Liver (tissue), 9 donors: Measurements from ENCODE around the gene OST4. TPM values are rescaled to one million over a fixed set of nuclear protein-coding genes. Genes with fewer than 3 reads are reported as not detected.
"Not testable (repeated sequence)": the region's sequence is repeated elsewhere in the genome, so short reads cannot be mapped to it uniquely, and the experiment has no call there.

Source experiments
- DNase-seq: peaks from one replicate; pipeline ENCODE4 v3.0.0-alpha.2; 2017; ENCODE audit warnings: low spot score
- H3K27ac ChIP-seq, 2 donors: one replicate each; pipeline ENCODE4 v1.7.0; 2013; ENCODE audit warnings: inconsistent platforms in 2 of 2, low read length in 2 of 2, control low read depth in 1 of 2, low read depth in 1 of 2, mild to moderate bottlenecking in 1 of 2
- H3K27me3 ChIP-seq, 4 donors: one replicate each; pipeline versions ENCODE4 v1.6.1 to v1.7.0; 2013; ENCODE audit warnings: low read length in 3 of 4, inconsistent platforms in 1 of 4, mild to moderate bottlenecking in 1 of 4, moderate library complexity in 1 of 4; ENCODE audit not compliant: control insufficient read depth in 4 of 4, insufficient read depth in 4 of 4
- H3K36me3 ChIP-seq, 4 donors: one replicate each; pipeline versions ENCODE4 v1.6.1 to v1.7.0; 2013; ENCODE audit warnings: low read length in 3 of 4, mild to moderate bottlenecking in 3 of 4, low read depth in 1 of 4, moderate library complexity in 1 of 4; ENCODE audit not compliant: control insufficient read depth in 4 of 4, insufficient read depth in 3 of 4
- H3K4me1 ChIP-seq, 4 donors: one replicate each; pipeline versions ENCODE4 v1.6.1 to v1.7.0; 2013; ENCODE audit warnings: low read length in 3 of 4, mild to moderate bottlenecking in 3 of 4, moderate library complexity in 1 of 4; ENCODE audit not compliant: control insufficient read depth in 4 of 4, insufficient read depth in 4 of 4
- H3K4me3 ChIP-seq, 3 donors: one replicate each; pipeline versions ENCODE4 v1.6.1 to v1.7.0; 2013; ENCODE audit warnings: low read length in 3 of 3, control low read depth in 1 of 3, low read depth in 1 of 3, mild to moderate bottlenecking in 1 of 3
- H3K9ac ChIP-seq, 2 donors: one replicate each; pipeline ENCODE4 v1.7.0; 2013; ENCODE audit warnings: low read length in 2 of 2, mild to moderate bottlenecking in 2 of 2, moderate library complexity in 2 of 2, control low read depth in 1 of 2, low read depth in 1 of 2
- H3K9me3 ChIP-seq, 4 donors: one replicate each; pipeline versions ENCODE4 v1.6.1 to v1.7.0; 2013; ENCODE audit warnings: low read length in 3 of 4; ENCODE audit not compliant: control insufficient read depth in 4 of 4
- ATF3 ChIP-seq: IDR thresholded peaks from 2 replicates; pipeline ENCODE4 v1.6.1; 2016; ENCODE audit warnings: antibody characterized with exemption
- EGR1 ChIP-seq, 2 donors: IDR thresholded peaks; 2 replicates each; pipeline ENCODE4 v1.6.1; 2016 to 2018; ENCODE audit warnings: antibody characterized with exemption in 2 of 2, low read depth in 2 of 2
- FOXA2 ChIP-seq: IDR thresholded peaks from 2 replicates; pipeline ENCODE4 v1.6.1; 2016; ENCODE audit warnings: antibody characterized with exemption
- GABPA ChIP-seq, 2 donors: IDR thresholded peaks in 1 of 2; conservative IDR thresholded peaks in 1 of 2; 2 replicates each; pipeline ENCODE4 v1.6.1; 2016; ENCODE audit warnings: antibody characterized with exemption in 2 of 2, mild to moderate bottlenecking in 1 of 2, moderate library complexity in 1 of 2
- HNF4A ChIP-seq, 2 donors: conservative IDR thresholded peaks; 2 replicates each; pipeline ENCODE4 v1.6.1; 2016; ENCODE audit warnings: antibody characterized with exemption in 2 of 2, mild to moderate bottlenecking in 2 of 2
- HNF4G ChIP-seq: IDR thresholded peaks from 2 replicates; pipeline ENCODE4 v1.6.1; 2016; ENCODE audit warnings: antibody characterized with exemption
- JUND ChIP-seq, 2 donors: IDR thresholded peaks; 2 replicates each; pipeline ENCODE4 v1.6.1; 2016; ENCODE audit warnings: antibody characterized with exemption in 2 of 2
- NR2F2 ChIP-seq: IDR thresholded peaks from 2 replicates; pipeline ENCODE4 v1.6.1; 2016; ENCODE audit warnings: antibody characterized with exemption
- RAD21 ChIP-seq, 2 donors: IDR thresholded peaks; 2 replicates each; pipeline ENCODE4 v1.6.1; 2016; ENCODE audit warnings: antibody characterized with exemption in 2 of 2, mild to moderate bottlenecking in 2 of 2
- RXRA ChIP-seq, 2 donors: IDR thresholded peaks; 2 replicates each; pipeline ENCODE4 v1.6.1; 2017 to 2018; ENCODE audit warnings: antibody characterized with exemption in 2 of 2, mild to moderate bottlenecking in 1 of 2
- SP1 ChIP-seq: IDR thresholded peaks from 2 replicates; pipeline ENCODE4 v1.6.1; 2018; ENCODE audit warnings: antibody characterized with exemption, mild to moderate bottlenecking
- TAF1 ChIP-seq: conservative IDR thresholded peaks from 2 replicates; pipeline ENCODE4 v1.6.1; 2016; ENCODE audit warnings: antibody characterized with exemption, mild to moderate bottlenecking
- YY1 ChIP-seq: IDR thresholded peaks from 2 replicates; pipeline ENCODE4 v1.6.1; 2016; ENCODE audit warnings: antibody characterized with exemption, mild to moderate bottlenecking
- ZBTB33 ChIP-seq: IDR thresholded peaks from 2 replicates; pipeline ENCODE4 v1.6.1; 2016; ENCODE audit warnings: antibody characterized with exemption
- WGBS: extraction: QIAGEN DNeasy Blood & Tissue Kit; methylation state at CpG from one replicate; pipeline ENCODE4 v1.1.7; 2013; 5-methylcytosine and 5-hydroxymethylcytosine counted together
- polyA plus RNA-seq, 2 donors: library from polyadenylated mRNA; stranded (reverse) in 1 of 2; unstranded in 1 of 2; fragments of 200-250 nt in 1 of 2; fragments of >200 nt in 1 of 2; fragmentation: Nextera tagmentation in 1 of 2; extraction: Ambion mirVana in 1 of 2; gene quantifications; one replicate each; pipeline versions ENCODE4 v1.2.1 to v1.2.3, GENCODE V29; 2013 to 2015
- total RNA-seq, 2 donors: library from RNA; depleted of rRNA; stranded (reverse); fragments of >200 nt; gene quantifications; one replicate each; pipeline ENCODE4 v1.2.3, GENCODE V29; 2014
- TF ChIP-seq, protein P1 (sequence below): IDR thresholded peaks from 2 replicates; pipeline ENCODE4 v1.6.1; 2016; ENCODE audit warnings: antibody characterized with exemption
- TF ChIP-seq, protein P2 (sequence below): fragments of 150-350 bp; IDR thresholded peaks from 2 replicates; pipeline ENCODE4 v1.5.1; 2017; ENCODE audit warnings: improper control_type of control experiment, low read depth, low read length; ENCODE audit not compliant: missing input control
- TF ChIP-seq, protein P3 (sequence below): IDR thresholded peaks from 2 replicates; pipeline ENCODE4 v1.6.1; 2016; ENCODE audit warnings: antibody characterized with exemption, mild to moderate bottlenecking
- donor health status: healthy.
- donor health status: healthy.
- donor health status: healthy.
- donor health status: healthy.
- donor health status: healthy.

The OST4 gene
- total and polyA plus RNA-seq, 4 donors, result 94.8 to 377 (median 206) TPM

DNA sequence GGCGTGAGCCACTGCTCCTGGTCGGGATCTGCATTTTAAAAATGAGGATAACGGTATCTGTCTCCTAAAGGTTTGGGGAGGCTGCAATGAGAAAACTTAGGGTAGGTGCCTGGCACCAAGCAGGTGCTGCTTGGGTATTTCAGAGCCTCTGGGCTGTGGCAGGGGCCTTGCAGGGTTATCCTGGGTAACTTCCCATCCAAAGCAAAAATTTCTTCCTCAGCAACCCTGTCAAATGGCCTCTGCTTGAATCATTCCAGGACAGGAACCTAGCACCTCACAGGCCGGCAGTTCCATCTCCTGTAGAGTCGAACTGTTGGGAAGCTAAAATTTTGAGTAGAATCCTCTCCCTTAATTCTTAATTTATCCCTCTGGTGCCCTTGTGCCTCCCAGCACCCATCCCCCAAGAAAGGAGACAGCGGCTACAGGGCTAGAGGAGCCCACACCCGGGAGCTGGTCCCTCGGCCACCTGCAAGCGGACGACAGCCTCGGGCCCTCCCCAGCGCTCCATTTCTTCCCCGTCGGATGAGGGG is 46.6 kb upstream of the OST4 start:
- H3K4me3 ChIP-seq, result peak overlapping the region in 1 of 3 donors; percentile 52
- H3K27me3 ChIP-seq, result peaks cover 0 to 2% (median 0%) of the 10 kb centered on the region in 4 donors
- H3K36me3 ChIP-seq, result no peaks in the 10 kb centered on the region
- no peak for TF ChIP-seq NR2F2
- TF ChIP-seq ATF3, result no peak
- TF ChIP-seq GABPA (IDR thresholded peaks at IDR 0.05 in 1 of 2, conservative IDR thresholded peaks at IDR 0.05 in 1 of 2), result no peak
- TF ChIP-seq, protein P1, sequence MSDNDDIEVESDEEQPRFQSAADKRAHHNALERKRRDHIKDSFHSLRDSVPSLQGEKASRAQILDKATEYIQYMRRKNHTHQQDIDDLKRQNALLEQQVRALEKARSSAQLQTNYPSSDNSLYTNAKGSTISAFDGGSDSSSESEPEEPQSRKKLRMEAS, result no peak
- no peak for TF ChIP-seq EGR1 (IDR thresholded peaks at IDR 0.05; ENCODE audit: low read depth in 2 of 2)
- no peak for TF ChIP-seq ZBTB33
- no peak for TF ChIP-seq HNF4G
- TF ChIP-seq SP1, result no peak
- no peak for TF ChIP-seq YY1
- TF ChIP-seq, protein P2, sequence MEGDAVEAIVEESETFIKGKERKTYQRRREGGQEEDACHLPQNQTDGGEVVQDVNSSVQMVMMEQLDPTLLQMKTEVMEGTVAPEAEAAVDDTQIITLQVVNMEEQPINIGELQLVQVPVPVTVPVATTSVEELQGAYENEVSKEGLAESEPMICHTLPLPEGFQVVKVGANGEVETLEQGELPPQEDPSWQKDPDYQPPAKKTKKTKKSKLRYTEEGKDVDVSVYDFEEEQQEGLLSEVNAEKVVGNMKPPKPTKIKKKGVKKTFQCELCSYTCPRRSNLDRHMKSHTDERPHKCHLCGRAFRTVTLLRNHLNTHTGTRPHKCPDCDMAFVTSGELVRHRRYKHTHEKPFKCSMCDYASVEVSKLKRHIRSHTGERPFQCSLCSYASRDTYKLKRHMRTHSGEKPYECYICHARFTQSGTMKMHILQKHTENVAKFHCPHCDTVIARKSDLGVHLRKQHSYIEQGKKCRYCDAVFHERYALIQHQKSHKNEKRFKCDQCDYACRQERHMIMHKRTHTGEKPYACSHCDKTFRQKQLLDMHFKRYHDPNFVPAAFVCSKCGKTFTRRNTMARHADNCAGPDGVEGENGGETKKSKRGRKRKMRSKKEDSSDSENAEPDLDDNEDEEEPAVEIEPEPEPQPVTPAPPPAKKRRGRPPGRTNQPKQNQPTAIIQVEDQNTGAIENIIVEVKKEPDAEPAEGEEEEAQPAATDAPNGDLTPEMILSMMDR, result no peak
- no peak for TF ChIP-seq RXRA (IDR thresholded peaks at IDR 0.05)
- no peak for TF ChIP-seq RAD21 (IDR thresholded peaks at IDR 0.05)
- TF ChIP-seq JUND (IDR thresholded peaks at IDR 0.05), result no peak
- TF ChIP-seq TAF1, result no peak
- TF ChIP-seq, protein P3, sequence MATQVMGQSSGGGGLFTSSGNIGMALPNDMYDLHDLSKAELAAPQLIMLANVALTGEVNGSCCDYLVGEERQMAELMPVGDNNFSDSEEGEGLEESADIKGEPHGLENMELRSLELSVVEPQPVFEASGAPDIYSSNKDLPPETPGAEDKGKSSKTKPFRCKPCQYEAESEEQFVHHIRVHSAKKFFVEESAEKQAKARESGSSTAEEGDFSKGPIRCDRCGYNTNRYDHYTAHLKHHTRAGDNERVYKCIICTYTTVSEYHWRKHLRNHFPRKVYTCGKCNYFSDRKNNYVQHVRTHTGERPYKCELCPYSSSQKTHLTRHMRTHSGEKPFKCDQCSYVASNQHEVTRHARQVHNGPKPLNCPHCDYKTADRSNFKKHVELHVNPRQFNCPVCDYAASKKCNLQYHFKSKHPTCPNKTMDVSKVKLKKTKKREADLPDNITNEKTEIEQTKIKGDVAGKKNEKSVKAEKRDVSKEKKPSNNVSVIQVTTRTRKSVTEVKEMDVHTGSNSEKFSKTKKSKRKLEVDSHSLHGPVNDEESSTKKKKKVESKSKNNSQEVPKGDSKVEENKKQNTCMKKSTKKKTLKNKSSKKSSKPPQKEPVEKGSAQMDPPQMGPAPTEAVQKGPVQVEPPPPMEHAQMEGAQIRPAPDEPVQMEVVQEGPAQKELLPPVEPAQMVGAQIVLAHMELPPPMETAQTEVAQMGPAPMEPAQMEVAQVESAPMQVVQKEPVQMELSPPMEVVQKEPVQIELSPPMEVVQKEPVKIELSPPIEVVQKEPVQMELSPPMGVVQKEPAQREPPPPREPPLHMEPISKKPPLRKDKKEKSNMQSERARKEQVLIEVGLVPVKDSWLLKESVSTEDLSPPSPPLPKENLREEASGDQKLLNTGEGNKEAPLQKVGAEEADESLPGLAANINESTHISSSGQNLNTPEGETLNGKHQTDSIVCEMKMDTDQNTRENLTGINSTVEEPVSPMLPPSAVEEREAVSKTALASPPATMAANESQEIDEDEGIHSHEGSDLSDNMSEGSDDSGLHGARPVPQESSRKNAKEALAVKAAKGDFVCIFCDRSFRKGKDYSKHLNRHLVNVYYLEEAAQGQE, result no peak
- WGBS, result 64% methylated on average over 14 of the region's 14 CpGs
- H3K27ac ChIP-seq, result no peak overlapping the region
- no peak for DNase-seq
- H3K9me3 ChIP-seq, result no peaks in the 10 kb centered on the region
- H3K4me1 ChIP-seq, result peaks cover 0 to 11% (median 10%) of the 10 kb centered on the region in 4 donors
- H3K9ac ChIP-seq, result no peak overlapping the region

DNA sequence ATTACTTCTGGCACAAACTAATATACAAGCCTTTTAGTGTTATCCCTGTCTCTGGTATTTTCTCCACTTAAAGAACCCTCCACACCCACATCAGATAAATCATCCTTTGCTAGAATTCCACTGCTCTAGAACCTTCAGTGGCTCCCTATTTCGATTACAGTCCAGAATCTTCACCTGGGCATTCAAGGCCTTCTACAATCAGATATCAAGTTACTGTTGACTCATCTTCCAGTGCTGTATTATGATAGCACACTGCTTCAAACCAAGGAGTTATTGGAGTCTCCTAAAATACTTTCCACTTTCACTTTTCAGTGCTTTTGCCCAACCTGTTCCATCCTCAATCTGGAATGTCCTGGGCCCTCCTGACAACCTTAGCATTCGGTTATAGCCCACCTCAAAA is 44.1 kb upstream of the OST4 start:
- 74% methylated on average over 2 of the region's 2 CpGs for WGBS
- no peak for TF ChIP-seq EGR1 (IDR thresholded peaks at IDR 0.05; ENCODE audit: low read depth in 2 of 2)
- TF ChIP-seq RXRA (IDR thresholded peaks at IDR 0.05), result no peak
- no peak for TF ChIP-seq FOXA2
- TF ChIP-seq, protein P1, result no peak
- no peak for TF ChIP-seq HNF4A (conservative IDR thresholded peaks at IDR 0.05)
- no peaks in the 10 kb centered on the region for H3K36me3 ChIP-seq
- H3K9me3 ChIP-seq, result no peaks in the 10 kb centered on the region
- H3K27me3 ChIP-seq, result peaks cover 0 to 2% (median 0%) of the 10 kb centered on the region in 4 donors
- H3K9ac ChIP-seq, result no peak overlapping the region
- H3K4me3 ChIP-seq, result no peak overlapping the region
- no peak for DNase-seq
- H3K27ac ChIP-seq, result no peak overlapping the region
- H3K4me1 ChIP-seq, result peaks cover 0 to 10% (median 9%) of the 10 kb centered on the region in 4 donors

- H3K4me3 ChIP-seq, H3K4me1 ChIP-seq, H3K27ac ChIP-seq, H3K9me3 ChIP-seq, H3K9ac ChIP-seq, DNase-seq, H3K36me3 ChIP-seq, H3K27me3 ChIP-seq: not testable (repeated sequence)
- WGBS, result 91% methylated on average over 49 of the region's 49 CpGs
Measured at GRCh38 chr2:27111392-27112078, 40.1 kb upstream of the OST4 start.
